ENCODE data around the gene ARHGEF10L. TPM values are rescaled to one million over a fixed set of nuclear protein-coding genes. Genes with fewer than 3 reads are reported as not detected.

ARHGEF10L gene
- total RNA-seq, 1 donor from 2014 or later, result 20.3 TPM

GRCh38 chr1:17614586-17614985 is 75.1 kb downstream of the ARHGEF10L start:
- Histone ChIP-seq H3K27me3 (no peaks in the 10 kb centered on the region), H3K36me3 (no peaks in the 10 kb centered on the region), H3K4me2 (no peak overlapping the region), H3K9ac (no peak overlapping the region), H3K9me3 (ENCODE audit: low read depth) (no peaks in the 10 kb centered on the region), H4K20me1 (ENCODE audit: low read depth) (no peaks in the 10 kb centered on the region), H2AFZ (replicated peaks) (no peak overlapping the region), H3K4me1 (no peaks in the 10 kb centered on the region), H3F3A (ENCODE audit: low read depth) (no peaks in the 10 kb centered on the region), H3K27ac (no peak overlapping the region), H3K4me3 (no peak overlapping the region), H3K79me2 (ENCODE audit: low read depth) (no peaks in the 10 kb centered on the region)
- Mint-ChIP-seq H3K27ac (no peak overlapping the region), H3K27me3 (ENCODE audit: insufficient read depth, low read depth) (peaks cover 11% of the 10 kb centered on the region), H3K4me1 (peaks cover 2% of the 10 kb centered on the region), H3K4me3 (no peak overlapping the region), H3K36me3 (peaks cover 3% of the 10 kb centered on the region), H3K9me3 (no peaks in the 10 kb centered on the region)
- no peak for DNase-seq (ENCODE audit: low spot score)
- TF ChIP-seq EZH2 (IDR thresholded peaks at IDR 0.05), result no peak
- no peak for TF ChIP-seq CTCF (IDR thresholded peaks at IDR 0.05)
- TF ChIP-seq EZH2phosphoT487 (IDR thresholded peaks at IDR 0.05), result no peak

GRCh38 chr1:17615157-17615556 is 75.7 kb downstream of the ARHGEF10L start:
- H3K79me2 ChIP-seq (ENCODE audit: low read depth), result no peaks in the 10 kb centered on the region
- Mint-ChIP-seq H3K27ac (no peak overlapping the region), H3K4me1 (peaks cover 2% of the 10 kb centered on the region), H3K36me3 (peaks cover 3% of the 10 kb centered on the region), H3K4me3 (no peak overlapping the region), H3K9me3 (no peaks in the 10 kb centered on the region), H3K27me3 (ENCODE audit: insufficient read depth, low read depth) (peaks cover 11% of the 10 kb centered on the region)
- no peaks in the 10 kb centered on the region for H3K36me3 ChIP-seq
- no peaks in the 10 kb centered on the region for H3F3A ChIP-seq (ENCODE audit: low read depth)
- no peaks in the 10 kb centered on the region for H3K27me3 ChIP-seq
- no peak overlapping the region for H3K4me3 ChIP-seq
- H4K20me1 ChIP-seq (ENCODE audit: low read depth), result no peaks in the 10 kb centered on the region
- H2AFZ ChIP-seq (replicated peaks), result no peak overlapping the region
- H3K9me3 ChIP-seq (ENCODE audit: low read depth), result no peaks in the 10 kb centered on the region
- H3K4me2 ChIP-seq, result no peak overlapping the region
- no peak overlapping the region for H3K9ac ChIP-seq
- H3K27ac ChIP-seq, result no peak overlapping the region
- H3K4me1 ChIP-seq, result no peaks in the 10 kb centered on the region
- no peak for TF ChIP-seq EZH2phosphoT487 (IDR thresholded peaks at IDR 0.05)
- TF ChIP-seq EZH2 (IDR thresholded peaks at IDR 0.05), result no peak
- TF ChIP-seq CTCF (IDR thresholded peaks at IDR 0.05), result no peak
- DNase-seq (ENCODE audit: low spot score), result no peak

- Histone ChIP-seq H3K4me2 (no peak overlapping the region), H3F3A (ENCODE audit: low read depth) (no peaks in the 10 kb centered on the region), H3K27me3 (no peaks in the 10 kb centered on the region), H3K79me2 (ENCODE audit: low read depth) (no peaks in the 10 kb centered on the region), H3K9me3 (ENCODE audit: low read depth) (no peaks in the 10 kb centered on the region), H3K27ac (no peak overlapping the region), H3K4me3 (no peak overlapping the region), H3K4me1 (no peaks in the 10 kb centered on the region), H3K36me3 (no peaks in the 10 kb centered on the region), H4K20me1 (ENCODE audit: low read depth) (no peaks in the 10 kb centered on the region), H2AFZ (replicated peaks) (no peak overlapping the region), H3K9ac (no peak overlapping the region)
- no peak for TF ChIP-seq EZH2 (IDR thresholded peaks at IDR 0.05)
- TF ChIP-seq EZH2phosphoT487 (IDR thresholded peaks at IDR 0.05), result no peak
- no peak for TF ChIP-seq CTCF (IDR thresholded peaks at IDR 0.05)
- Mint-ChIP-seq H3K27me3 (ENCODE audit: insufficient read depth, low read depth) (peaks cover 11% of the 10 kb centered on the region), H3K36me3 (peaks cover 1% of the 10 kb centered on the region), H3K4me1 (peaks cover 2% of the 10 kb centered on the region), H3K4me3 (no peak overlapping the region), H3K9me3 (no peaks in the 10 kb centered on the region), H3K27ac (no peak overlapping the region)
- no peak for DNase-seq (ENCODE audit: low spot score)
Measured at GRCh38 chr1:17615959-17616358, 76.5 kb downstream of the ARHGEF10L start.

Measured in neural progenitor cell (in vitro differentiated cells).